ENCODE results near the gene RSBN1L.

Gene RSBN1L

GRCh38 chr7:77734659-77735421 is 38.6 kb downstream of the RSBN1L start:
- DNase-seq: no peak

- no peak for DNase-seq
These were observed 39.2 kb downstream of the RSBN1L start for GRCh38 chr7:77735457-77735856.

- DNase-seq: no peak
These were observed 40.7 kb downstream of the RSBN1L start for GRCh38 chr7:77736991-77737390.

GRCh38 chr7:77738382-77738781 is 42.1 kb downstream of the RSBN1L start:
- no peak for DNase-seq

GRCh38 chr7:77738871-77739270 is 42.6 kb downstream of the RSBN1L start:
- DNase-seq: no peak

- no peak for DNase-seq
These were observed 44.0 kb downstream of the RSBN1L start for GRCh38 chr7:77740257-77740656.

- no peak for DNase-seq
These were observed 47.3 kb downstream of the RSBN1L start for GRCh38 chr7:77743518-77743917.

- no peak for DNase-seq
These were observed 49.5 kb downstream of the RSBN1L start for GRCh38 chr7:77745746-77746145.

GRCh38 chr7:77746164-77746823 is 50.0 kb downstream of the RSBN1L start:
- DNase-seq: no peak

- DNase-seq: no peak
These were observed 50.5 kb downstream of the RSBN1L start for GRCh38 chr7:77746824-77747165.

GRCh38 chr7:77747178-77747577 is 50.9 kb downstream of the RSBN1L start:
- DNase-seq: no peak

- no peak for DNase-seq
These were observed 51.5 kb downstream of the RSBN1L start for GRCh38 chr7:77747718-77748117.

GRCh38 chr7:77752016-77752415 is 55.8 kb downstream of the RSBN1L start:
- no peak for DNase-seq

GRCh38 chr7:77753173-77753572 is 56.9 kb downstream of the RSBN1L start:
- peak; percentile 57 for DNase-seq

- DNase-seq: no peak
These were observed 61.3 kb downstream of the RSBN1L start for GRCh38 chr7:77757589-77757988.

- peak; percentile 22 for DNase-seq
These were observed 63.1 kb downstream of the RSBN1L start for GRCh38 chr7:77759294-77759889.

GRCh38 chr7:77760809-77761453 is 64.7 kb downstream of the RSBN1L start:
- DNase-seq: no peak

- no peak for DNase-seq
These were observed 69.2 kb downstream of the RSBN1L start for GRCh38 chr7:77765481-77765880.

GRCh38 chr7:77765906-77766800 is 69.9 kb downstream of the RSBN1L start:
- no peak for DNase-seq

- DNase-seq: no peak
These were observed 70.7 kb downstream of the RSBN1L start for GRCh38 chr7:77766801-77767605.

GRCh38 chr7:77770316-77770715 is 74.1 kb downstream of the RSBN1L start:
- DNase-seq: no peak

- DNase-seq: no peak
These were observed 75.6 kb downstream of the RSBN1L start for GRCh38 chr7:77771901-77772300.

Measured in NCI-H1417 treated with DMSO at 0.1 percent for 48 hours (cell line).